Heart right ventricle (tissue), 16 donors: ENCODE measurements around the gene TECPR2. TPM values are rescaled to one million over a fixed set of nuclear protein-coding genes. Genes with fewer than 3 reads are reported as not detected.
A peak's percentile ranks its signal among the peaks of the same experiment; 100 is the strongest.

Experiments
- ATAC-seq, 8 donors: fragments of 200-7000 bp; cut with Tn5 transposase; one replicate each; pipeline ENCODE4 v1.9.1; 2020; ENCODE audit warnings: mild to moderate bottlenecking in 8 of 8, moderate library complexity in 8 of 8, moderate number of reproducible peaks in 1 of 8
- DNase-seq, 2 donors: peaks; one replicate each; pipeline ENCODE4 v3.0.0-alpha.2; 2020
- H3K27ac ChIP-seq, 10 donors: fragments of 200-600 bp; sonication (generic) in 2 of 10; one replicate each; pipeline versions ENCODE4 v1.5.0 to v1.8.0; 2020 to 2022; ENCODE audit warnings: mild to moderate bottlenecking in 3 of 10
- H3K27me3 ChIP-seq, 7 donors: fragments of 200-600 bp; one replicate each; pipeline ENCODE4 v1.8.0; 2021 to 2022; ENCODE audit warnings: mild to moderate bottlenecking in 2 of 7
- H3K36me3 ChIP-seq, 9 donors: fragments of 200-600 bp; sonication (generic) in 1 of 9; one replicate each; pipeline versions ENCODE4 v1.5.0 to v1.8.0; 2020 to 2022; ENCODE audit warnings: mild to moderate bottlenecking in 2 of 9
- H3K4me1 ChIP-seq, 9 donors: fragments of 200-600 bp; sonication (generic) in 1 of 9; one replicate each; pipeline versions ENCODE4 v1.5.0 to v1.8.0; 2020 to 2022; ENCODE audit warnings: mild to moderate bottlenecking in 4 of 9
- H3K4me3 ChIP-seq, 10 donors: fragments of 200-600 bp; sonication (generic) in 2 of 10; one replicate each; pipeline versions ENCODE4 v1.5.0 to v1.8.0; 2020 to 2022; ENCODE audit warnings: mild to moderate bottlenecking in 7 of 10, moderate library complexity in 2 of 10
- H3K9me3 ChIP-seq, 11 donors: fragments of 200-600 bp in 10 of 11; sonication (generic) in 2 of 11; one replicate each; pipeline versions ENCODE4 v1.5.0 to v1.8.0; 2013 to 2022; ENCODE audit warnings: mild to moderate bottlenecking in 2 of 11, control low read depth in 1 of 11, moderate library complexity in 1 of 11
- WGBS, 2 donors: extraction: QIAGEN DNeasy Blood & Tissue Kit; methylation state at CpG; one replicate each; pipeline ENCODE4 v1.1.7; 2013; ENCODE audit warnings: inconsistent platforms in 1 of 2; 5-methylcytosine and 5-hydroxymethylcytosine counted together
- intact Hi-C, 10 donors: fragments of 100-400 bp; cut with DNase I; formaldehyde crosslinking; loops; one replicate each; pipeline versions ENCODE4 v1.11.1 to v1.14.2; 2022
- polyA plus RNA-seq, 2 donors: library from polyadenylated mRNA; stranded (reverse); fragments of 200-250 nt; gene quantifications; one replicate each; pipeline ENCODE4 v1.2.3, GENCODE V29; 2013
- total RNA-seq, 10 donors: library from RNA; stranded (reverse); fragmentation: NEBNext Ultra II Directional in 3 of 10; extraction: Animal tissue kit (Norgen Biotek cat#: 25700) in 3 of 10; gene quantifications; one replicate each; pipeline versions ENCODE4 v1.2.1 to v1.2.4, GENCODE V29; 2021 to 2023
- TF ChIP-seq, protein P1 (sequence below), 9 donors: fragments of 200-600 bp; sonication (generic) in 2 of 9; IDR thresholded peaks; one replicate each; pipeline versions ENCODE4 v1.5.0 to v1.8.0; 2021 to 2022; ENCODE audit warnings: antibody characterized with exemption in 9 of 9, mild to moderate bottlenecking in 5 of 9, moderate library complexity in 1 of 9
- donor health status: Arrhythmogenic right ventricular cardiomyopathy.
- donor health status: ischemic (EF 13 %, LVEDD 7.1; RV severe dilation, severe dysfunction).
- donor health status: healthy with polysubstance abuse.
- donor health status: DM: no; HTN: yes; CAD: no.
- donor health status: DM: no; HTN: no; CAD: no.
- donor health status: ischemic (EF 25% LVEDD 6.9; RV normal size, moderate dysfunction).
- donor health status: ischemic (EF 25% LVEDD 5.7; RV mildly dilated, moderate dysfunction).
- donor health status: healthy.
- donor health status: DM: yes; HTN: yes; CAD: no.
- donor health status: Ischemic cardiomyopathy.
- donor health status: ischemic (EF 35%, LVEDD 5.7; RV mildly dilated, moderate dysfunction).
- donor health status: nonischemic (EF 11% LVEDD 7.7; RV severe dilation, severe dysfunction).
- donor health status: DM: yes; HTN: yes; CAD: no.
- donor health status: PGD.
- donor health status: ischemic (EF 29% LVEDD 5.4; RV normal size, mild dysfunction).
- donor health status: nonischemic (EF 23%, LVEDD 6.1; RV moderate dilation, normal function).

The TECPR2 gene
- total and polyA plus RNA-seq, 12 donors: 6.8 to 34.2 (median 24.8) TPM

DNA sequence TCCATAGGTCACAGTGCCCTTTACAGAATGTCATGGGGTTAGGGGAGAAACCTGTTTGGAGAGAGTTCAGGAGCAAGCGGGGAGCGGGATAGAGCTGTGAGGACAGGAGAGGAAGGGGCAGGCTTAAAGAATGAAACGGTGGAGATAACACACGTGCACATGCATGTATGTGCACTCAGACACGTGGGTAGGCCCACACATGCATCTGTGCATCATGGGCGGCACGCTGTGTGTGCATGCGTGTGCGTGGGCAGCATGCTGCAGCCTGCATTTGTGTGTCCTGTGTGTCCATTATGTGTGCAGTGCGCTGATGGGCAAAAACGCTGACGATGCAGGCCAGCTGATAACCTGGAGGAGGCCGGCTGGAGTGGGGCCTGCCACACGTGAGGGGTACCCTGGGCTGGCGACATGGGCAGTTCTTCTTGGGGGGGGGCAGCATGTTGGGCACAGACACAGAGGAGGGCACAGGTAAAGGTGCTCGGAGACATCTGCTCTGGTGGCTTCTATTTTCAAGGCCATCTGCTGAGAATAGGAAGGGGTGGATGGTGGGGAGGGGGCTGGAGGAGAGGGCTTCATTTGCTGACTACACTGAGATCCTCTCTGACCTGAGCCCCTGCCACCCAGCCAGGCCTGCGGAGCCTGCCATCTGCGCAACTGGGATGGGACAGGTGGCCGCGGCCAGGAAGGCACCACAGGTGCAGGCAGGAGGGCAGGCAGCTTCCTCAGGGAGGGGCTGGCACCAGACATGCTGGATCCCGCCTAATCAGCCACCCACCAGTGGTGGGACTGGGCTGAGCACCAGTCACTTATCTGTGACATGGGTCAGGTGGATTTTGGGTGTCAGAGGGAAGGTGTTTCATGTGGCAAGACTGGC, 151.4 kb downstream of the TECPR2 start:
- no peak for ATAC-seq
- H3K4me1 ChIP-seq: peaks cover 6 to 23% (median 13%) of the 10 kb centered on the region in 9 donors
- H3K4me3 ChIP-seq: no peak overlapping the region
- intact Hi-C loops: loop anchor here in 3 of 10 donors (2.0 to 10.0 kb wide), 3 partner anchors 75 to 199 kb away; partner anchors contain the start of gene ZNF839 (in 1 of the 3)
- no peak for DNase-seq
- WGBS, 2 donors: 87 to 88% methylated on average over 21 of the region's 21 CpGs
- TF ChIP-seq, protein P1, sequence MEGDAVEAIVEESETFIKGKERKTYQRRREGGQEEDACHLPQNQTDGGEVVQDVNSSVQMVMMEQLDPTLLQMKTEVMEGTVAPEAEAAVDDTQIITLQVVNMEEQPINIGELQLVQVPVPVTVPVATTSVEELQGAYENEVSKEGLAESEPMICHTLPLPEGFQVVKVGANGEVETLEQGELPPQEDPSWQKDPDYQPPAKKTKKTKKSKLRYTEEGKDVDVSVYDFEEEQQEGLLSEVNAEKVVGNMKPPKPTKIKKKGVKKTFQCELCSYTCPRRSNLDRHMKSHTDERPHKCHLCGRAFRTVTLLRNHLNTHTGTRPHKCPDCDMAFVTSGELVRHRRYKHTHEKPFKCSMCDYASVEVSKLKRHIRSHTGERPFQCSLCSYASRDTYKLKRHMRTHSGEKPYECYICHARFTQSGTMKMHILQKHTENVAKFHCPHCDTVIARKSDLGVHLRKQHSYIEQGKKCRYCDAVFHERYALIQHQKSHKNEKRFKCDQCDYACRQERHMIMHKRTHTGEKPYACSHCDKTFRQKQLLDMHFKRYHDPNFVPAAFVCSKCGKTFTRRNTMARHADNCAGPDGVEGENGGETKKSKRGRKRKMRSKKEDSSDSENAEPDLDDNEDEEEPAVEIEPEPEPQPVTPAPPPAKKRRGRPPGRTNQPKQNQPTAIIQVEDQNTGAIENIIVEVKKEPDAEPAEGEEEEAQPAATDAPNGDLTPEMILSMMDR (IDR thresholded peaks at IDR 0.05): no peak
- no peak overlapping the region for H3K27ac ChIP-seq
- H3K9me3 ChIP-seq: no peaks in the 10 kb centered on the region
- H3K36me3 ChIP-seq: no peaks in the 10 kb centered on the region
- H3K27me3 ChIP-seq: no peaks in the 10 kb centered on the region

DNA sequence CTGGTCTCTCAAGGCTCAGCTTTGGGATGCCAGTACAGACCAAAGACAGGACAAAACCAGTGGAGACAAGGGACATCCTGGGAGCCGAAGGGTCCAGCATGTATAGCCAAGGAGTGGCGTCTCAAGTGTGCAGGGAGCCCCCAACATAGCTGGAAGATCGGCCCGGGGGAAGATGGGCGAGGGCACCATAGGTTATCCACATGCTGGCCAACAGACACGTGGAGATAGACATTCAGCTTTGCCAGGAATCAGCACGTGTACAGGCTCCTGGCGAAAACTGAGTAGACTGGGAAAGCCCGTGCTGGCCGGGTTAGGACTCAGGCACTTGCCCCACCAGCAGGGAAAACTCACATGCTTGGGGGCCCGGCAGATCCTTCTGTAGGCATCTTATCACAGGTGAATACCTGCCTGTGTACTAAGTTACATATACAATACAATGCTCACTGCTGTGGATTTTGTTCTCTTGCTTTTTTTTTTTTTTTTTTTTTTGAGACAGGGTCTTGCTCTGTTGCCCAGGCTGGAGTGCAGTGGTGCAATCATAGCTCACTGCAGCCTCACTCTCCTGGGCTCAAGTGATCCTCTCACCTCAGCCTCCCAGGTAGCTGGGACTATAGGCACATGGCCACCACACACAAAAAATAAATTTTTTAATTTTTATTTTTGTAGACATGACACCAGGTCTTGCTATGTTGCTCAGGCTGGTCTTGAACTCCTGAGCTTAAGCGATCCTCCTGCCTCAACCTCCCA, 152.4 kb downstream of the TECPR2 start:
- no peak for ATAC-seq
- Histone ChIP-seq H3K27me3 (no peaks in the 10 kb centered on the region), H3K9me3 (no peaks in the 10 kb centered on the region), H3K4me1 (peaks cover 6 to 20% (median 11%) of the 10 kb centered on the region in 9 donors), H3K27ac (no peak overlapping the region), H3K4me3 (no peak overlapping the region), H3K36me3 (no peaks in the 10 kb centered on the region)
- TF ChIP-seq, protein P1 (IDR thresholded peaks at IDR 0.05): no peak
- 86 to 87% methylated on average over 12 of the region's 12 CpGs for WGBS, 2 donors
- no peak for DNase-seq
- intact Hi-C loops: loop anchor here in 4 of 10 donors (2.0 to 10.0 kb wide), 4 partner anchors 76 to 200 kb away; partner anchors contain the start of genes CINP (in 1 of the 4), TECPR2 (in 1 of the 4) and ZNF839 (in 1 of the 4)

DNA sequence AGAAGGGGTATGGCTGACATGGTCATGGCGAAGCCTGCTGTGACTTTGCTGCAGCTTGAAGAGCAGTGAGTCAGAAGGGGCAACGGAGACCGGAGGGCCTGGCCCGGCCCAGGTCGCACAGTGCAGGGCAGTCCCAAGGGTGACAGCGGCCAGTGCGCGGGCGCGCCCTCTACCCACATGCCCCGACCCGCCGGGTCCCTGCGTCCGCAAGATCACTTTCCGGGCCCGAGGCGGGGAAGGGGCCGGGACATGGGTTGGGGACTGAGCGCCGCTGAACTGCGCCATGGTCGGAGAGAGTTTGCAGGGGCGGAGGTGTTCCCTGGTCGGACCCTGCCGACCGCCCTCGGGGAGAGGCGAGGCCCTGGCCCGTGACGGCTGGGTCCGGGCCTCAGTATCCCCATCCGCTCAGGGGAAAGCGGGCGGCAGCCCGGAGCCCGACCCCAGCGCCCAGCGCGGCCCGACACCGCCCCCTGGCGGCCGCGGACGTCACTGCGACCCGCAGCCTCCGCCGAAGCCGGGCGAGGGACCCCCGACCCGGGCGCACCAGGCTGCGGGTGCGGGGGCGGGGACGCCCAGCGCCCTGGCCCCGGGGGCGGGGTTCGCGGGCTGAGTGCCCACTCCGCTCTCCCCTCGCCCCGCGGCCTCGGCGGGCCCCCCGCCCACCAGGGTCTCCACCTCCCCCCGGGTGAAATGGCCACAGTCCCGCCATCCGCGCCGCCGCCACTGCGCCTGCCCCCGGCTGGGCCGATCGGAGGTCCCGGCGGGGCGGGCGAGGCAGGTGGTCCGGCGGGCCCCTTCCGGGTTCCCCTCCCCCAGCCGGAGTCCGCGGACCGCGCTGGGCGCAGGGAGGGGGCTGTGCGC, 154.0 kb downstream of the TECPR2 start:
- peak; percentile 75 to 84 (median 79) for ATAC-seq
- Histone ChIP-seq H3K4me1 (peaks cover 0 to 13% (median 5%) of the 10 kb centered on the region in 9 donors), H3K9me3 (no peaks in the 10 kb centered on the region), H3K4me3 (peak overlapping the region; percentile 42 to 94 (median 74)), H3K36me3 (no peaks in the 10 kb centered on the region), H3K27me3 (no peaks in the 10 kb centered on the region), H3K27ac (peak overlapping the region in 8 of 10 donors; percentile 44 to 83 (median 62))
- WGBS, 2 donors: 0 to 1% methylated on average over 64 to 95 of the region's 95 CpGs
- TF ChIP-seq, protein P1 (IDR thresholded peaks at IDR 0.05): peak; percentile 74 to 100 (median 87)
- intact Hi-C loops: loop anchor here in 7 of 10 donors (1.0 to 10.0 kb wide), 5 partner anchors 76 to 202 kb away; partner anchors contain the start of genes CINP (in 1 of the 7), TECPR2 (in 1 of the 7) and ZNF839 (in 1 of the 7)
- DNase-seq: peak in 1 of 2 donors; percentile 73
